Liver (tissue), 9 donors: Measurements from ENCODE around the gene LARGE1. TPM values are rescaled to one million over a fixed set of nuclear protein-coding genes. Genes with fewer than 3 reads are reported as not detected.

Experiments used
- DNase-seq: peaks from one replicate; pipeline ENCODE4 v3.0.0-alpha.2; 2017; ENCODE audit warnings: low spot score
- H3K27ac ChIP-seq, 2 donors: one replicate each; pipeline ENCODE4 v1.7.0; 2013; ENCODE audit warnings: inconsistent platforms in 2 of 2, low read length in 2 of 2, control low read depth in 1 of 2, low read depth in 1 of 2, mild to moderate bottlenecking in 1 of 2
- H3K27me3 ChIP-seq, 4 donors: one replicate each; pipeline versions ENCODE4 v1.6.1 to v1.7.0; 2013; ENCODE audit warnings: low read length in 3 of 4, inconsistent platforms in 1 of 4, mild to moderate bottlenecking in 1 of 4, moderate library complexity in 1 of 4; ENCODE audit not compliant: control insufficient read depth in 4 of 4, insufficient read depth in 4 of 4
- H3K36me3 ChIP-seq, 4 donors: one replicate each; pipeline versions ENCODE4 v1.6.1 to v1.7.0; 2013; ENCODE audit warnings: low read length in 3 of 4, mild to moderate bottlenecking in 3 of 4, low read depth in 1 of 4, moderate library complexity in 1 of 4; ENCODE audit not compliant: control insufficient read depth in 4 of 4, insufficient read depth in 3 of 4
- H3K4me1 ChIP-seq, 4 donors: one replicate each; pipeline versions ENCODE4 v1.6.1 to v1.7.0; 2013; ENCODE audit warnings: low read length in 3 of 4, mild to moderate bottlenecking in 3 of 4, moderate library complexity in 1 of 4; ENCODE audit not compliant: control insufficient read depth in 4 of 4, insufficient read depth in 4 of 4
- H3K4me3 ChIP-seq, 3 donors: one replicate each; pipeline versions ENCODE4 v1.6.1 to v1.7.0; 2013; ENCODE audit warnings: low read length in 3 of 3, control low read depth in 1 of 3, low read depth in 1 of 3, mild to moderate bottlenecking in 1 of 3
- H3K9ac ChIP-seq, 2 donors: one replicate each; pipeline ENCODE4 v1.7.0; 2013; ENCODE audit warnings: low read length in 2 of 2, mild to moderate bottlenecking in 2 of 2, moderate library complexity in 2 of 2, control low read depth in 1 of 2, low read depth in 1 of 2
- H3K9me3 ChIP-seq, 4 donors: one replicate each; pipeline versions ENCODE4 v1.6.1 to v1.7.0; 2013; ENCODE audit warnings: low read length in 3 of 4; ENCODE audit not compliant: control insufficient read depth in 4 of 4
- EGR1 ChIP-seq, 2 donors: IDR thresholded peaks; 2 replicates each; pipeline ENCODE4 v1.6.1; 2016 to 2018; ENCODE audit warnings: antibody characterized with exemption in 2 of 2, low read depth in 2 of 2
- GABPA ChIP-seq, 2 donors: IDR thresholded peaks in 1 of 2; conservative IDR thresholded peaks in 1 of 2; 2 replicates each; pipeline ENCODE4 v1.6.1; 2016; ENCODE audit warnings: antibody characterized with exemption in 2 of 2, mild to moderate bottlenecking in 1 of 2, moderate library complexity in 1 of 2
- HNF4A ChIP-seq, 2 donors: conservative IDR thresholded peaks; 2 replicates each; pipeline ENCODE4 v1.6.1; 2016; ENCODE audit warnings: antibody characterized with exemption in 2 of 2, mild to moderate bottlenecking in 2 of 2
- HNF4G ChIP-seq: IDR thresholded peaks from 2 replicates; pipeline ENCODE4 v1.6.1; 2016; ENCODE audit warnings: antibody characterized with exemption
- JUND ChIP-seq, 2 donors: IDR thresholded peaks; 2 replicates each; pipeline ENCODE4 v1.6.1; 2016; ENCODE audit warnings: antibody characterized with exemption in 2 of 2
- RAD21 ChIP-seq, 2 donors: IDR thresholded peaks; 2 replicates each; pipeline ENCODE4 v1.6.1; 2016; ENCODE audit warnings: antibody characterized with exemption in 2 of 2, mild to moderate bottlenecking in 2 of 2
- RXRA ChIP-seq, 2 donors: IDR thresholded peaks; 2 replicates each; pipeline ENCODE4 v1.6.1; 2017 to 2018; ENCODE audit warnings: antibody characterized with exemption in 2 of 2, mild to moderate bottlenecking in 1 of 2
- SP1 ChIP-seq: IDR thresholded peaks from 2 replicates; pipeline ENCODE4 v1.6.1; 2018; ENCODE audit warnings: antibody characterized with exemption, mild to moderate bottlenecking
- TAF1 ChIP-seq: conservative IDR thresholded peaks from 2 replicates; pipeline ENCODE4 v1.6.1; 2016; ENCODE audit warnings: antibody characterized with exemption, mild to moderate bottlenecking
- YY1 ChIP-seq: IDR thresholded peaks from 2 replicates; pipeline ENCODE4 v1.6.1; 2016; ENCODE audit warnings: antibody characterized with exemption, mild to moderate bottlenecking
- WGBS: extraction: QIAGEN DNeasy Blood & Tissue Kit; methylation state at CpG from one replicate; pipeline ENCODE4 v1.1.7; 2013; 5-methylcytosine and 5-hydroxymethylcytosine counted together
- polyA plus RNA-seq, 2 donors: library from polyadenylated mRNA; stranded (reverse) in 1 of 2; unstranded in 1 of 2; fragments of 200-250 nt in 1 of 2; fragments of >200 nt in 1 of 2; fragmentation: Nextera tagmentation in 1 of 2; extraction: Ambion mirVana in 1 of 2; gene quantifications; one replicate each; pipeline versions ENCODE4 v1.2.1 to v1.2.3, GENCODE V29; 2013 to 2015
- total RNA-seq, 2 donors: library from RNA; depleted of rRNA; stranded (reverse); fragments of >200 nt; gene quantifications; one replicate each; pipeline ENCODE4 v1.2.3, GENCODE V29; 2014
- TF ChIP-seq, protein P1 (sequence below): IDR thresholded peaks from 2 replicates; pipeline ENCODE4 v1.6.1; 2016; ENCODE audit warnings: antibody characterized with exemption
- TF ChIP-seq, protein P2 (sequence below): IDR thresholded peaks from 2 replicates; pipeline ENCODE4 v1.6.1; 2016; ENCODE audit warnings: antibody characterized with exemption, mild to moderate bottlenecking
- TF ChIP-seq, protein P3 (sequence below): IDR thresholded peaks from 2 replicates; pipeline ENCODE4 v1.6.1; 2016; ENCODE audit warnings: antibody characterized with exemption
- TF ChIP-seq, protein P4 (sequence below): fragments of 150-350 bp; IDR thresholded peaks from 2 replicates; pipeline ENCODE4 v1.5.1; 2017; ENCODE audit warnings: improper control_type of control experiment, low read depth, low read length; ENCODE audit not compliant: missing input control
- TF ChIP-seq, protein P5 (sequence below): IDR thresholded peaks from 2 replicates; pipeline ENCODE4 v1.6.1; 2016; ENCODE audit warnings: antibody characterized with exemption
- donor health status: healthy.
- donor health status: healthy.
- donor health status: healthy.
- donor health status: healthy.
- donor health status: healthy.

Gene LARGE1
- total and polyA plus RNA-seq, 4 donors: 2.3 to 14.1 (median 5.7) TPM

DNA sequence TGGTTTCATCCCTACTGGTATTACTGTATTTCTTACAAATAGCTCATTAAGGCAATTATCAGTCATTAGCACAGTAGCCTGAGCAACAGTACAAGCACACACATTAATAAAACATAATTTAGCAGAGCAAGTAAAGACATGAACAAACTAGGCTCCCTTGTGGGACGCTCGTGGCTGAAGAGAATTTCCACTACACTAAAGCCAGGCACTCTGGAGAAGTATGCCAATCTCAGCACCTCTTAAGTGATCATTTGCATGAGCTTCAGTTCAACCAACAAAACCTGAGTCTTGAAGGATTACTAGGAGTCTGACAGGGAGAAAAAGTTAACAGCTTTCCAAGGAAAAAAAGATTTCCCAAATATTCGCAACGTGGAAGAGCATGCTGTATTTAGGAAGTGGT, 109.1 kb downstream of the LARGE1 start:
- Histone ChIP-seq H3K9me3 (no peaks in the 10 kb centered on the region), H3K4me1 (peaks cover 0 to 12% (median 6%) of the 10 kb centered on the region in 4 donors), H3K9ac (no peak overlapping the region), H3K4me3 (no peak overlapping the region), H3K27me3 (no peaks in the 10 kb centered on the region), H3K27ac (no peak overlapping the region), H3K36me3 (no peaks in the 10 kb centered on the region)
- TF ChIP-seq SP1: no peak
- TF ChIP-seq, protein P1, sequence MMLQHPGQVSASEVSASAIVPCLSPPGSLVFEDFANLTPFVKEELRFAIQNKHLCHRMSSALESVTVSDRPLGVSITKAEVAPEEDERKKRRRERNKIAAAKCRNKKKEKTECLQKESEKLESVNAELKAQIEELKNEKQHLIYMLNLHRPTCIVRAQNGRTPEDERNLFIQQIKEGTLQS: no peak
- TF ChIP-seq HNF4G: no peak
- no peak for TF ChIP-seq GABPA (IDR thresholded peaks at IDR 0.05 in 1 of 2, conservative IDR thresholded peaks at IDR 0.05 in 1 of 2)
- no peak for TF ChIP-seq YY1
- TF ChIP-seq, protein P2, sequence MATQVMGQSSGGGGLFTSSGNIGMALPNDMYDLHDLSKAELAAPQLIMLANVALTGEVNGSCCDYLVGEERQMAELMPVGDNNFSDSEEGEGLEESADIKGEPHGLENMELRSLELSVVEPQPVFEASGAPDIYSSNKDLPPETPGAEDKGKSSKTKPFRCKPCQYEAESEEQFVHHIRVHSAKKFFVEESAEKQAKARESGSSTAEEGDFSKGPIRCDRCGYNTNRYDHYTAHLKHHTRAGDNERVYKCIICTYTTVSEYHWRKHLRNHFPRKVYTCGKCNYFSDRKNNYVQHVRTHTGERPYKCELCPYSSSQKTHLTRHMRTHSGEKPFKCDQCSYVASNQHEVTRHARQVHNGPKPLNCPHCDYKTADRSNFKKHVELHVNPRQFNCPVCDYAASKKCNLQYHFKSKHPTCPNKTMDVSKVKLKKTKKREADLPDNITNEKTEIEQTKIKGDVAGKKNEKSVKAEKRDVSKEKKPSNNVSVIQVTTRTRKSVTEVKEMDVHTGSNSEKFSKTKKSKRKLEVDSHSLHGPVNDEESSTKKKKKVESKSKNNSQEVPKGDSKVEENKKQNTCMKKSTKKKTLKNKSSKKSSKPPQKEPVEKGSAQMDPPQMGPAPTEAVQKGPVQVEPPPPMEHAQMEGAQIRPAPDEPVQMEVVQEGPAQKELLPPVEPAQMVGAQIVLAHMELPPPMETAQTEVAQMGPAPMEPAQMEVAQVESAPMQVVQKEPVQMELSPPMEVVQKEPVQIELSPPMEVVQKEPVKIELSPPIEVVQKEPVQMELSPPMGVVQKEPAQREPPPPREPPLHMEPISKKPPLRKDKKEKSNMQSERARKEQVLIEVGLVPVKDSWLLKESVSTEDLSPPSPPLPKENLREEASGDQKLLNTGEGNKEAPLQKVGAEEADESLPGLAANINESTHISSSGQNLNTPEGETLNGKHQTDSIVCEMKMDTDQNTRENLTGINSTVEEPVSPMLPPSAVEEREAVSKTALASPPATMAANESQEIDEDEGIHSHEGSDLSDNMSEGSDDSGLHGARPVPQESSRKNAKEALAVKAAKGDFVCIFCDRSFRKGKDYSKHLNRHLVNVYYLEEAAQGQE: no peak
- no peak for TF ChIP-seq TAF1
- TF ChIP-seq EGR1 (IDR thresholded peaks at IDR 0.05; ENCODE audit: low read depth in 2 of 2): no peak
- TF ChIP-seq, protein P3, sequence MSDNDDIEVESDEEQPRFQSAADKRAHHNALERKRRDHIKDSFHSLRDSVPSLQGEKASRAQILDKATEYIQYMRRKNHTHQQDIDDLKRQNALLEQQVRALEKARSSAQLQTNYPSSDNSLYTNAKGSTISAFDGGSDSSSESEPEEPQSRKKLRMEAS: no peak
- no peak for TF ChIP-seq RAD21 (IDR thresholded peaks at IDR 0.05)
- TF ChIP-seq, protein P4, sequence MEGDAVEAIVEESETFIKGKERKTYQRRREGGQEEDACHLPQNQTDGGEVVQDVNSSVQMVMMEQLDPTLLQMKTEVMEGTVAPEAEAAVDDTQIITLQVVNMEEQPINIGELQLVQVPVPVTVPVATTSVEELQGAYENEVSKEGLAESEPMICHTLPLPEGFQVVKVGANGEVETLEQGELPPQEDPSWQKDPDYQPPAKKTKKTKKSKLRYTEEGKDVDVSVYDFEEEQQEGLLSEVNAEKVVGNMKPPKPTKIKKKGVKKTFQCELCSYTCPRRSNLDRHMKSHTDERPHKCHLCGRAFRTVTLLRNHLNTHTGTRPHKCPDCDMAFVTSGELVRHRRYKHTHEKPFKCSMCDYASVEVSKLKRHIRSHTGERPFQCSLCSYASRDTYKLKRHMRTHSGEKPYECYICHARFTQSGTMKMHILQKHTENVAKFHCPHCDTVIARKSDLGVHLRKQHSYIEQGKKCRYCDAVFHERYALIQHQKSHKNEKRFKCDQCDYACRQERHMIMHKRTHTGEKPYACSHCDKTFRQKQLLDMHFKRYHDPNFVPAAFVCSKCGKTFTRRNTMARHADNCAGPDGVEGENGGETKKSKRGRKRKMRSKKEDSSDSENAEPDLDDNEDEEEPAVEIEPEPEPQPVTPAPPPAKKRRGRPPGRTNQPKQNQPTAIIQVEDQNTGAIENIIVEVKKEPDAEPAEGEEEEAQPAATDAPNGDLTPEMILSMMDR: no peak
- 81% methylated on average over 4 of the region's 4 CpGs for WGBS
- DNase-seq: no peak

DNA sequence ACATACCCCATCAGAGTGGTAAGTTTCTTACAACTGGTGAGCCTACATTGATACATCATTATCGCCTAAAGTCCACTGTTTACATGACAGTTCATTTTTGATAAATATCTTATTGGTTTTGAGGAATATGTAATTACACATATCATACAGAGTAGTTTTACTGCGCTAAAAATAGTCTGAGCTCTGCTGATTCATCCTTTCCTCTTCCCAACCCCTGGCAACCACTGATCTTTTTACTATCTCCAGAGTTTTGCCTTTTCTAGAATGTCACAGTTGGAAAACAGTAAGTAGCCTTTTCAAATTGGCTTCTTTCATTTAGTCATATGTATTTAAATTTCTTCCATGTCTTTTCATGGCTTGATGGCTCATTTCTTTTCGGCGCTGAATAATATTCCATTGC, 112.8 kb downstream of the LARGE1 start:
- 93% methylated on average over 4 of the region's 4 CpGs for WGBS

DNA sequence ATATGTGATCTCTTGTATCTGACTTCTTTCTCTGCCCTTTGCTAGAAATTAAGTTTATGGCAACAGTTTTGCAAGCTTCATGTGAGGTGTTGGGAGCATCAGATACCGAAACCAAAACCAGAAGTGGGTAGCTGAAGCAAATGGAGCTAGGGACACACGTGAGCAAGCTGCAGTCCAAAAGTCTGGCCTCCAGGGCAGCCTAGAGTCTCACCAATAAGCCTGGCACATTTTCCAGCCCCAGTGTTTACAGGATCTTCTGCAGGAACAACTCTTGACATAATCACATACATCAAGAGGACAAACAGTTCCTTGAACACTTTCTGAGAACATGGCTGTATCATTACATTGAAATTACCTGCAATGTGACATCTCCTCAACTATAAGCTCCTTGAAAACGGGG, 114.1 kb downstream of the LARGE1 start:
- peak overlapping the region; percentile 31 to 54 for H3K27ac ChIP-seq
- no peaks in the 10 kb centered on the region for H3K36me3 ChIP-seq
- H3K27me3 ChIP-seq: no peaks in the 10 kb centered on the region
- H3K9ac ChIP-seq: no peak overlapping the region
- H3K4me1 ChIP-seq: peaks cover 0 to 10% (median 7%) of the 10 kb centered on the region in 4 donors
- no peak for DNase-seq
- TF ChIP-seq HNF4A (conservative IDR thresholded peaks at IDR 0.05) (peak; percentile 81 to 92), YY1 (peak; percentile 64), SP1 (peak; percentile 57), HNF4G (peak; percentile 65), RXRA (IDR thresholded peaks at IDR 0.05) (peak; percentile 33 to 34), RAD21 (IDR thresholded peaks at IDR 0.05) (peak; percentile 32 to 43), EGR1 (IDR thresholded peaks at IDR 0.05; ENCODE audit: low read depth in 2 of 2) (no peak)
- TF ChIP-seq, protein P5, sequence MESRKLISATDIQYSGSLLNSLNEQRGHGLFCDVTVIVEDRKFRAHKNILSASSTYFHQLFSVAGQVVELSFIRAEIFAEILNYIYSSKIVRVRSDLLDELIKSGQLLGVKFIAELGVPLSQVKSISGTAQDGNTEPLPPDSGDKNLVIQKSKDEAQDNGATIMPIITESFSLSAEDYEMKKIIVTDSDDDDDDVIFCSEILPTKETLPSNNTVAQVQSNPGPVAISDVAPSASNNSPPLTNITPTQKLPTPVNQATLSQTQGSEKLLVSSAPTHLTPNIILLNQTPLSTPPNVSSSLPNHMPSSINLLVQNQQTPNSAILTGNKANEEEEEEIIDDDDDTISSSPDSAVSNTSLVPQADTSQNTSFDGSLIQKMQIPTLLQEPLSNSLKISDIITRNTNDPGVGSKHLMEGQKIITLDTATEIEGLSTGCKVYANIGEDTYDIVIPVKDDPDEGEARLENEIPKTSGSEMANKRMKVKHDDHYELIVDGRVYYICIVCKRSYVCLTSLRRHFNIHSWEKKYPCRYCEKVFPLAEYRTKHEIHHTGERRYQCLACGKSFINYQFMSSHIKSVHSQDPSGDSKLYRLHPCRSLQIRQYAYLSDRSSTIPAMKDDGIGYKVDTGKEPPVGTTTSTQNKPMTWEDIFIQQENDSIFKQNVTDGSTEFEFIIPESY: no peak
- 30% methylated on average over 3 of the region's 3 CpGs for WGBS
- no peaks in the 10 kb centered on the region for H3K9me3 ChIP-seq
- no peak overlapping the region for H3K4me3 ChIP-seq

More for the DNA sequence above, 112.8 kb downstream of the LARGE1 start:
- no peak overlapping the region for H3K9ac ChIP-seq
- H3K27me3 ChIP-seq: no peaks in the 10 kb centered on the region
- no peak for DNase-seq
- TF ChIP-seq HNF4A (conservative IDR thresholded peaks at IDR 0.05) (no peak), JUND (IDR thresholded peaks at IDR 0.05) (peak; percentile 32 to 33)
- H3K36me3 ChIP-seq: no peaks in the 10 kb centered on the region
- no peak overlapping the region for H3K27ac ChIP-seq
- H3K4me3 ChIP-seq: no peak overlapping the region
- H3K4me1 ChIP-seq: peaks cover 0 to 15% (median 9%) of the 10 kb centered on the region in 4 donors
- H3K9me3 ChIP-seq: no peaks in the 10 kb centered on the region
